LoVo (cell line): ENCODE data around the gene KERA.

Experiments
- DNase-seq: peaks from one replicate; pipeline ENCODE4 v3.0.0-alpha.2; 2016; ENCODE audit warnings: low spot score

Gene KERA

GRCh38 chr12:91073426-91073825 lies 15.6 kb upstream of the KERA start:
- no peak for DNase-seq

GRCh38 chr12:91072931-91073330 lies 15.1 kb upstream of the KERA start:
- DNase-seq, result no peak

DNA sequence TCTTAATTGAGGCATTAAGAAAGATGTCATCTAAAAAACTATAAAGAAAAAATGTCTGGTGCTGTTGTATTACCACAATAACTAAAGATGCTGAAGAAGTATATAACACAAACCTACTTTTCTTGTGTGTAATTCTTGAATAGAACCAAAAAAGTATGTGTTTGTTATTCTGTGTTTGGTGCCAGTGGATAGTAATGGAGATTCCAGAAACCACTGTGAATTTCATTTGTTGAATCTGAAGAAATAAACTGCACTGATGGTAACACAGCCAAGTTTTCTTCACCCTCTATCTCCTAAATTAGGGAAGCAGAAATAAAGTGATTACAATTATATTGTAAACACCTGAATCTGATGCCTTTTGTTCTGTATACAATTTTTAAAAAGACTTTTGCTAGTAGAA lies 13.1 kb upstream of the KERA start:
- DNase-seq, result no peak

DNA sequence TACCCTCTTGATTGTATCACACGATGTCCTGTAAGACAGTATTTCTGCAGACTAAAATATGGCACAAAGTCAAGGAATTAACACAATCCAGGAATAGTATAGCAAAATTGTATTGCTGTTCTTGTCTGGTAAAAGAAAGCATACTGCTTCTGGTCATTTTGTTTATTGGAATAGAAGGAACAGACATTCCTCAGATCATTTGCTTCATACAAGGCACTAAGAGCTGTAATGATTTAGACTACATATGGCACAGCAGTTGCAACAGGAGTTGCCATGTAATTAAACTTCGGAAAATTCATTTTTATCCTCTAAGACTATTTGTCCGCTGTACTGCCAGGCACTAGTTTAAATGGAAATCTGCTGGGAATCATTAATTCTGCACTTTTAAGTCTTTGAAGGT lies 7.6 kb upstream of the KERA start:
- DNase-seq, result no peak

DNA sequence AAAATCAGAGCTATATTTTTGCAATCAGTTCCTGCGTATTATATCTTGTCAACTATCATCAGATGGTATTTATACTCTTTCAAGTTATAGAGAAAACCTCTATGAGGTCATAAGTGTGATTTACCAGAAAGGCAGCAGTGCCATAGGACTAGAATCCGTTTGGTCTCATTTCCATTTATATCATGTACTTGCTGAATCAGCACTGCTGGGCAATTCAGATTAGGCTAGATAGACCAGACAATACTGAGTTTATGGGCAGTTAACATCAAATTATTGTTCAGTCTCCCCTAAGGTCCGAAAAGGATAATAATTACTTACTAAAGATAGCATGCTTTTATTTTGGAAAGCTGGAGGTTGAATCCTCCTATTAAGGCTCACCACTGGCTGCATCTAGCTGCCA lies 6.8 kb upstream of the KERA start:
- DNase-seq, result no peak

DNA sequence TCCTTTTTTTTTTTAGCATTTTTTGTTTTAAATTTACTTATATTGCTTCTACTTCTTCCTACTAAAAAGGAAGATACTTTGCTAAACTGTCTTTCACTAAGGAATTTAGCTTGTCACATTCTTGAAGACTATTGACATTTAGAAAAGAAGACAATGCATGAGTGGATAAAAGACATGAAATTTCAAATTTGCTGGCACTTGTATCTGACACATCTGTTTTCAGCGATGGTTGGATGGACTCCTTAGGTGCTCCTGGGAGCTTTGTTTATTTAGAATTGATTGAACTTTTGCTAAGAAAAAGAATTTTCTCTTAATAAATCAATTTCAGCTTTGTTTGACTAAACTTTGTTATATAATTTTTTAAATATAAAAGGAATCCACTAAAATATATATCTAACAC lies 3.3 kb upstream of the KERA start:
- DNase-seq, result no peak

- DNase-seq, result no peak
These were observed 1.4 kb upstream of the KERA start for GRCh38 chr12:91059211-91059610.

GRCh38 chr12:91058786-91059185 lies 962 bp upstream of the KERA start:
- no peak for DNase-seq

DNA sequence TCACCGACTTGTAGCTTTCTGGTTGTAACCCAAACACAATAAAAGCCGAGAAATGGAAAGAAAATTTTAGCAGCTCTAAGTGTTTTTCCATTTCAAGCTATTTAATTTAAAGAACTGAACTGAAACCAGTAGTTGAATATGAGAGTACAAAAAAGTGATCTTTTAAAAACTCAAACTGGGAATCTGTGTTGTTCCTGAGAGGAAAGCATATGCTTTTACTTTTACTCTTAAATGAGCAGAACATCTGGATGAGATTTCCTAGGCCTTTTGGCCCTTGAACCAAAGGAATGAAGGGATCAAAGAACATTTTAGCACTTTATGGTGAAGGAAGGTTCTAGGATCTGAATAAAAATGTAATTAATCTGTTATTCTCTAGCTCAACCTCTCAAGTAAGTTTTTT lies 1.3 kb downstream of the KERA start:
- DNase-seq, result no peak

GRCh38 chr12:91055976-91056375 lies 1.8 kb downstream of the KERA start:
- DNase-seq, result no peak

GRCh38 chr12:91053951-91054715 lies 3.7 kb downstream of the KERA start:
- DNase-seq, result no peak

GRCh38 chr12:91052026-91052425 lies 5.8 kb downstream of the KERA start:
- no peak for DNase-seq

DNA sequence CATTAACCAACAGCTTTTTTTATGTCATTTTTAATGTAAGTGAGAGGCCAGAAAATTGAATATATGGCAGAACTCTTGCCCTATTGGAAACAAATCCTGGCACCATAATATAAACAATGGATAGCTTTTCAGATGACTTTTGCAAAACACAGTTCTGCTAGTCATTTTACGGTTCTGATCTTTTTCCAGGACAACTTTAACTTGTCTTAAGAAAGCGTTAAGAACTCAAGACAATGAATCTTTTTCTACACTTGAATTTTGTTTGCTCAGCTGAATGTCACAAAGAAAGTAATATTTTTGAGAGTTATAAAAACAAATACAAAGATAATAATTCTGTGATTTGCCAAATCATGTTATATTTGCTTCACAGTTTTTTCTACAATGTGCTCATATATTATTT lies 13.2 kb downstream of the KERA start:
- no peak for DNase-seq

- no peak for DNase-seq
These were observed 14.4 kb downstream of the KERA start for GRCh38 chr12:91043408-91043807.

DNA sequence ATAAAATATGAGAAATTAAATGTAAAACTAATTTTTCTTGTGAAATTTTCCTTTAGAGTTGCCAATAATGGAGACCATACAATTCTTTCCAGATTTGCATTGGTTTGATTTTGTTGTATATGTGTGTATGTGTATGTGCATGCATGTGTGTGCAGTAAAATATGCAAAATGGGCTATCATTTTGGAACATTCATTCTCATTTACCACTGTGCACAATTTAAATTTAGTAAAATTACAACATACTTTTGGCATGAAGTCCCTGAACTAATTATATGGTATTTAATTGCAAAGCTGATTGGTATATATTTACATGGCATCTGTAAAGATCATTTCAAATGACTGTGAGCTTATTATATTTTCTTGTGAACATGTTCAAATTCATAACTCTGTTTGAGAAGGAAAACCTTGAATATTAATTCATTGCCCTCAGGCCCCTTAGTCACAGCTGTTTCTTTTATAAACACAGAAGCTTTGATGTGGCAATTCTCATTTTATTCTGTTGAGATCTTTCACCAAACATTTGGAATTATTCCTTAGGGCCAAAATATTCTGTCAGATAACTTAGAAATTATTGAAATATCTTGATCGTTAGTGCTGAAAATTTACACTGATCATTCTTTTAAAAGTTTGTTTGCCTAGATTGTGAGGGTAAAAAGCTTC lies 17.6 kb downstream of the KERA start:
- DNase-seq, result no peak

GRCh38 chr12:91037276-91037675 lies 20.5 kb downstream of the KERA start:
- DNase-seq, result no peak

GRCh38 chr12:91033251-91033650 lies 24.6 kb downstream of the KERA start:
- DNase-seq, result no peak

DNA sequence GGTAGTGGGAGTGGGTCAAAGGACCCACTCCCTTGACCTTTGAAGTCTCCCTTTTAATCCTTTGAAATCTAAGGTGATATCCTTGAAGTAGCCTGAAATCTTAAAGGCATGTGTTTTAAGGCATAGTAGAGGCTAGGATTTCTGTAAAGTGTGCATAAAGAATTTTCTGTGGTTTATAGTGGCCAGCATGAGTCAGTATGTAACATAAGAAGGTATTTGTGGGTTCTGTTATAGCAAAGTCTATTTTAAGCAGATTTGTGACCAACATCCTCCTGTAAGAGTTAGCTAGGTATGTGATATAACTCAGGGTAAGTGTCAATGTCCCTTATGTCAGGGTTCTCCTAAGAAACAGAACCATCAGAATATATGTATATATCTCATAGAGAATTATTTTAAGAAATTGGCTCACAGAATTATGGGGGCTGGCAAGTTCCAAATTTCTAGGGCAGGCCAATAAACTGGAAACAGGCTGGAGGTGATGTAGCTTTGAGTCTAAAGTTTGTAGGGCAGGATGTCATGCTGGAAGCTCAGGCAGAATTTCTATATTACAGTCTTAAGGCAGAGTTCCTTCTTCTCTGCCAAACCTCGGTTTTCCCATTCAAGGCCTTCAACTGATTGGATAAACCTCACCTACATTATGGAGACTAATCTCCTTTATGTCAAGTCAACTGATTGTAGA lies 34.4 kb downstream of the KERA start:
- DNase-seq, result no peak

GRCh38 chr12:91021076-91021475 lies 36.7 kb downstream of the KERA start:
- DNase-seq, result no peak

DNA sequence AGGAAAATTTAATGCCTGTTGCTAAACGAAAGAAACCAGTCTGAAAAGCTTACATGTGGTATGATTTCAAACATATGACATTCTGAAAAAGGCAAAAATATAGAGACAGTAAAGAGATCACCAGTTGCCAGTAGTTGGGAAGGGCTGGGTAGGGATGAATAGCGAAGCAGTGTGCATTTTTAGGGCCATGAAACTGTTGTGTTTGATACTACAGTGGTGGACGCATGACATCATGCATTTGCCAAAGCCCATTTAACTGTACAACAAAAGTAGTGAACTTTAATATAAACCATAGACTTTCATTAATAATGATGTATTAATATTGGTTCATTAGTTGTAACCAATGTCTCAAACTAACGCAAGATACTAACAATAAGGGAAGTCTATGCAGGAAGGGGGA lies 38.4 kb downstream of the KERA start:
- no peak for DNase-seq

DNA sequence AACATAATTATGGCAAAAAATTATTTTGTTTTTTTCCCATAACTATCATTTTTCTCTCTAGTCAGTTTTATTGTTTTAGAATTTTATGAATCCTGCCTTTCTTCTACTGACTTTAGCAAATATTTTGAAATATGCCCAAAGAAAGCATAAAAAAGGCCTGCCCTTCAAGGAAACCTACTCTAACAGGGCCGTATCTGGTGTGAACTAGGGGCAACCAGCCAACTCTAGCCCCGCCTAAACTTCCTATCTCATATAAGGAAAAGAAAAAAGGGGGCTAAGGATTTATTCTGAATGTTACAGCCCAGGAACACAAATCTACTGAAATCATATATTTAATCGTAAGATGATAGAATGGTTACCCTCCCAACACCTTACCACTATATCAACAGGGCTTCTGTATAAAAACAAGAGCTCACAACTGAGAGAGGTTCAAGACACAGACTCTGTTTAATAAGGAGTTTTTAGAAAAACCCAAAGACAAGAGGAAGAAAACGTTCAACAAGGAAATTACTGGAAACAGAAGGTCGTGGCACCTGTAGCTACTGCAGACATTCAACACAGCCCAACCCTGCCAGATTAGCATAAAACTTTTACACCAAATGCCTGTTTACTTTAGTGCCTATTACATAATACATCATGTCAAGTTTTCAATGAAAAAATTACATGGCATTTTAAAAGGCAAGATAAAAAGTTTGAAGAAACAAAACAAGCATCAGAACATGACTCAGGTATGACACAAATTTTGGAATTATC lies 40.1 kb downstream of the KERA start:
- DNase-seq, result no peak

GRCh38 chr12:91017043-91017442 lies 40.8 kb downstream of the KERA start:
- no peak for DNase-seq
